ENCODE data around the gene TMEM154. TPM values are rescaled to one million over a fixed set of nuclear protein-coding genes. Genes with fewer than 3 reads are reported as not detected.

The TMEM154 gene
- total RNA-seq, 2 experiments from 2014 or later = 20.0 to 22.2 TPM

GRCh38 chr4:152663203-152664066 is 16.4 kb downstream of the TMEM154 start:
- CTCF ChIA-PET = interaction anchor here (1.2 to 1.3 kb wide), 2 partner anchors 14 to 15 kb away, joined by 3 read pairs; no protein-coding TSS in a partner anchor
- DNase-seq (no peak), ATAC-seq (no peak)
- H3K36me3 Mint-ChIP-seq (ENCODE audit: low read depth) = peaks cover 24% of the 10 kb centered on the region
- peak overlapping the region; percentile 5 for H3K27ac Mint-ChIP-seq
- H3K4me3 Mint-ChIP-seq = no peak overlapping the region
- H3K4me1 Mint-ChIP-seq (ENCODE audit: low read depth) = peaks cover 26% of the 10 kb centered on the region
- peaks cover 12% of the 10 kb centered on the region for H3K9me3 Mint-ChIP-seq (ENCODE audit: insufficient read depth)
- POLR2A ChIA-PET = no interaction called here
- no peaks in the 10 kb centered on the region for H3K27me3 Mint-ChIP-seq (ENCODE audit: low read depth)

- ChIA-PET CTCF (interaction anchor here (1.0 kb wide), 1 partner anchor 125 kb away, joined by 3 read pairs; no protein-coding TSS in a partner anchor), POLR2A (interaction anchor here (0.7 kb wide), 1 partner anchor 163 kb away, joined by 3 read pairs; no protein-coding TSS in a partner anchor)
- DNase-seq = no peak
- Mint-ChIP-seq H3K27ac (no peak overlapping the region), H3K4me1 (ENCODE audit: low read depth) (peaks cover 26% of the 10 kb centered on the region), H3K36me3 (ENCODE audit: low read depth) (peaks cover 37% of the 10 kb centered on the region), H3K27me3 (ENCODE audit: low read depth) (no peaks in the 10 kb centered on the region), H3K9me3 (ENCODE audit: insufficient read depth) (peaks cover 29% of the 10 kb centered on the region), H3K4me3 (no peak overlapping the region)
- no peak for ATAC-seq
Observed at GRCh38 chr4:152661649-152662048, 18.1 kb downstream of the TMEM154 start.

- ATAC-seq (no peak), DNase-seq (no peak)
- H3K27me3 Mint-ChIP-seq (ENCODE audit: low read depth) = no peaks in the 10 kb centered on the region
- peaks cover 26% of the 10 kb centered on the region for H3K4me1 Mint-ChIP-seq (ENCODE audit: low read depth)
- no peak overlapping the region for H3K27ac Mint-ChIP-seq
- no peak overlapping the region for H3K4me3 Mint-ChIP-seq
- H3K36me3 Mint-ChIP-seq (ENCODE audit: low read depth) = peaks cover 44% of the 10 kb centered on the region
- ChIA-PET POLR2A (no interaction called here), CTCF (no interaction called here)
- H3K9me3 Mint-ChIP-seq (ENCODE audit: insufficient read depth) = peaks cover 36% of the 10 kb centered on the region
Observed at GRCh38 chr4:152660526-152660925, 19.3 kb downstream of the TMEM154 start.

GRCh38 chr4:152659806-152660205 is 20.0 kb downstream of the TMEM154 start:
- Mint-ChIP-seq H3K4me1 (ENCODE audit: low read depth) (peaks cover 26% of the 10 kb centered on the region), H3K27me3 (ENCODE audit: low read depth) (no peaks in the 10 kb centered on the region), H3K27ac (no peak overlapping the region), H3K9me3 (ENCODE audit: insufficient read depth) (peaks cover 36% of the 10 kb centered on the region), H3K4me3 (no peak overlapping the region), H3K36me3 (ENCODE audit: low read depth) (peaks cover 46% of the 10 kb centered on the region)
- no peak for ATAC-seq
- CTCF ChIA-PET = no interaction called here
- POLR2A ChIA-PET = no interaction called here
- no peak for DNase-seq

- ChIA-PET POLR2A (no interaction called here), CTCF (interaction anchor here (0.7 kb wide), 1 partner anchor 11 kb away, joined by 3 read pairs; no protein-coding TSS in a partner anchor)
- H3K27me3 Mint-ChIP-seq (ENCODE audit: low read depth) = no peaks in the 10 kb centered on the region
- H3K36me3 Mint-ChIP-seq (ENCODE audit: low read depth) = peaks cover 43% of the 10 kb centered on the region
- H3K9me3 Mint-ChIP-seq (ENCODE audit: insufficient read depth) = peaks cover 36% of the 10 kb centered on the region
- H3K27ac Mint-ChIP-seq = no peak overlapping the region
- no peak overlapping the region for H3K4me3 Mint-ChIP-seq
- peaks cover 13% of the 10 kb centered on the region for H3K4me1 Mint-ChIP-seq (ENCODE audit: low read depth)
- DNase-seq (no peak), ATAC-seq (no peak)
Observed at GRCh38 chr4:152657657-152658056, 22.1 kb downstream of the TMEM154 start.

GRCh38 chr4:152655272-152656129 is 24.3 kb downstream of the TMEM154 start:
- Mint-ChIP-seq H3K9me3 (ENCODE audit: insufficient read depth) (peaks cover 36% of the 10 kb centered on the region), H3K27ac (no peak overlapping the region), H3K4me3 (no peak overlapping the region), H3K36me3 (ENCODE audit: low read depth) (peaks cover 47% of the 10 kb centered on the region), H3K27me3 (ENCODE audit: low read depth) (no peaks in the 10 kb centered on the region), H3K4me1 (ENCODE audit: low read depth) (no peaks in the 10 kb centered on the region)
- DNase-seq = no peak
- ChIA-PET POLR2A (no interaction called here), CTCF (interaction anchor here (0.6 to 1.4 kb wide), 3 partner anchors 11 to 247 kb away, joined by 3 to 4 read pairs (median 3); no protein-coding TSS in a partner anchor)
- ATAC-seq = no peak

- H3K36me3 Mint-ChIP-seq (ENCODE audit: low read depth) = peaks cover 39% of the 10 kb centered on the region
- H3K4me1 Mint-ChIP-seq (ENCODE audit: low read depth) = peaks cover 7% of the 10 kb centered on the region
- ChIA-PET CTCF (interaction anchor here (1.6 kb wide), 1 partner anchor 11 kb away, joined by 8 read pairs; no protein-coding TSS in a partner anchor), POLR2A (no interaction called here)
- no peak overlapping the region for H3K4me3 Mint-ChIP-seq
- H3K27ac Mint-ChIP-seq = no peak overlapping the region
- ATAC-seq (no peak), DNase-seq (no peak)
- no peaks in the 10 kb centered on the region for H3K27me3 Mint-ChIP-seq (ENCODE audit: low read depth)
- H3K9me3 Mint-ChIP-seq (ENCODE audit: insufficient read depth) = peaks cover 11% of the 10 kb centered on the region
Observed at GRCh38 chr4:152652102-152652501, 27.7 kb downstream of the TMEM154 start.

GRCh38 chr4:152651473-152652060 is 28.2 kb downstream of the TMEM154 start:
- no peaks in the 10 kb centered on the region for H3K27me3 Mint-ChIP-seq (ENCODE audit: low read depth)
- H3K4me3 Mint-ChIP-seq = no peak overlapping the region
- H3K9me3 Mint-ChIP-seq (ENCODE audit: insufficient read depth) = peaks cover 6% of the 10 kb centered on the region
- peaks cover 7% of the 10 kb centered on the region for H3K4me1 Mint-ChIP-seq (ENCODE audit: low read depth)
- POLR2A ChIA-PET = no interaction called here
- CTCF ChIA-PET = interaction anchor here (1.6 to 1.8 kb wide), 2 partner anchors 10 to 150 kb away, joined by 6 to 8 read pairs; no protein-coding TSS in a partner anchor
- ATAC-seq (no peak), DNase-seq (no peak)
- peaks cover 40% of the 10 kb centered on the region for H3K36me3 Mint-ChIP-seq (ENCODE audit: low read depth)
- H3K27ac Mint-ChIP-seq = no peak overlapping the region

- Mint-ChIP-seq H3K36me3 (ENCODE audit: low read depth) (peaks cover 20% of the 10 kb centered on the region), H3K4me3 (no peak overlapping the region), H3K27me3 (ENCODE audit: low read depth) (no peaks in the 10 kb centered on the region), H3K4me1 (ENCODE audit: low read depth) (peaks cover 23% of the 10 kb centered on the region), H3K9me3 (ENCODE audit: insufficient read depth) (no peaks in the 10 kb centered on the region), H3K27ac (no peak overlapping the region)
- ATAC-seq = no peak
- DNase-seq = no peak
- ChIA-PET CTCF (interaction anchor here (0.6 to 10.8 kb wide), 5 partner anchors 12 to 195 kb away, joined by 3 to 152 read pairs (median 3); no protein-coding TSS in a partner anchor), POLR2A (no interaction called here)
Observed at GRCh38 chr4:152646221-152646620, 33.6 kb downstream of the TMEM154 start.

- Mint-ChIP-seq H3K36me3 (ENCODE audit: low read depth) (peaks cover 5% of the 10 kb centered on the region), H3K9me3 (ENCODE audit: insufficient read depth) (no peaks in the 10 kb centered on the region), H3K4me3 (no peak overlapping the region), H3K27me3 (ENCODE audit: low read depth) (no peaks in the 10 kb centered on the region), H3K4me1 (ENCODE audit: low read depth) (peaks cover 23% of the 10 kb centered on the region), H3K27ac (peak overlapping the region; percentile 64)
- POLR2A ChIA-PET = interaction anchor here (1.4 kb wide), 1 partner anchor 35 kb away, joined by 6 read pairs; the partner anchor contains the start of gene TMEM154
- ATAC-seq (no peak), DNase-seq (no peak)
- CTCF ChIA-PET = interaction anchor here (2.0 to 10.8 kb wide), 4 partner anchors 142 to 235 kb away, joined by 6 to 152 read pairs (median 10); no protein-coding TSS in a partner anchor
Observed at GRCh38 chr4:152644130-152644529, 35.7 kb downstream of the TMEM154 start.
